ENCODE results near the gene SLC4A4.

Gene SLC4A4

DNA sequence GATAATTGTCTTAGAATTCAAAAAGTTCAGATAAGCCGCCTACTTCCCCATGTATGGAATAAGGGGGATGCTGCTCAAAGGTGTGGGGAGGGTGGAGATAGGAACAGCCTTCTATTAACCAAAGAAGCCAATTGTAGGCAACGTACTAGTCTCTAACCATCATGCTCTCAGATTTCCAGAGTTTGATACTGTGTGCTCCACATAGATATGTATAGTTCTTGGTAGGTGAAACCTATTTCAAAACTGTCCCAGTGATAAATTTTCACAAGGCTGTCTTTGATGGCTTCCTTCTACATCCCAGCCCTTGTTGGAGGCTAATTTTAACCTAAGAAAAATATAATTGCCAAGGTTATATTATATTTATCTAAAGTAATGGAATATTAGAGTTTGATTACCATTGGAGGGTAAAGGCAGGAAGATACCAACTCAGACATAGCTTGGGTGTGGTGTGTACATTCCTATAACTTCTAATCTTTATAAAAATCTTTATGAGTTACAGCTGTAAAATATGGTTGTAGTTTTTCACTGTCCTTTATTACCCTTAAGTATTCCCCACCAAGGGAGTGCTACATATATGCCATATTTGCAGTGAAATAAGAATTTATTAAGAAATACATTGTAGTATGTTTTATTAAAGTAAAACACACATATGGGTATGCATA lies 87.7 kb downstream of the SLC4A4 start:
- no peak for DNase-seq

DNA sequence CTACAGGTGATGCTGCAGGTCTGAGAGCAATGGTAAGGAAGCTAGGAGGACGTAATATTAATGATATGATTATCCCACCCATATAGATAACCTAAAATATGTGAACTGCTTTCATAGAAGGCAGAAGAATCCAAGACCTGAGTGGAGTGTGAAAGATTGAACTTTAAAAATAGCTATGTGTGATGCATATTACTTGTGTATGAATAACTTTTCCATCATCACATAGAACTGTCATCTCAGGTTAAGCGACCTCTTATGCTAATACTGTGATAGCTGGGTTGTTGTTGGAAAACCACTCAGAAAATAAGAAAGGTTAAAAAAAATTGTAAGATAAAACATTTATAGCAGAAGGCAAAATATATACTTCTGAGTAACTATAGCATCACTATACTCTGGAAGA lies 90.3 kb downstream of the SLC4A4 start:
- no peak for DNase-seq

DNA sequence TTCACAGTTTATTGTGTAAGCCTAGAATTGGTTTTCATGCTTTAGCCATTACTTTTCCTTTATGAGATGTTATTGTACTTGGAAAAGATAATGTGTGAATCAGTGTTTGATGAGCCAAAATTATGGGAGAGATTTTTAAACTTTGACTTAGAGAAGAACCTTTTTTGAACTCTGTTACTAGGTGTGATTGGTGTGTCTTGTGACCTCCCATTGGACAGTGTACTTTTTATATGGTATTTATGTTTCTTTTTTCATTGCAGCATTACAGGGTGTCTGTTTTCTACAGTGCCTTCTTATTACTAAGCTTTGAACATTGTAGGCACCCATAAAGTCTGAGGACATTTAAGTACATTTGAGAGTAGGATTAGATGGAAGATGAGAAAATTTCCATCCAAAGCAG lies 91.1 kb downstream of the SLC4A4 start:
- DNase-seq, result no peak

DNA sequence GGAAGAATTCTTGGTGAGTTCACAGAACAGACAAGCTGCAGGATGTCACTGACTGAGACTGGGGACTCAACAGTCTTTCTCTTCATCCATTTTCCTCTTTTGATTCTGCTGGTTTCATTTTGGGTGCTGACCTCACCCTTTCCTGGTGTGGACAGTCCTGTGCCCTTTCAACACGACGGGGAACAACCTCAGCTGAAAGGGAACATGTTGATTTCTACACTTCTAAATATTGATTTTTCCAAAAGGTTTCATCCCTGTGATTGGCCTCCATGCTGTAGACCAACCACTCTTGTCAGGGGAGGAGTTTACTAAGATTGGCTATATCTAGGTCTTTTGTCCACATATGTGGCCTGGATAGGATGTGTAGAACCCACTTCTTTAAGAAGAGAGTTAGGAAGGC lies 91.8 kb downstream of the SLC4A4 start:
- DNase-seq, result no peak

DNA sequence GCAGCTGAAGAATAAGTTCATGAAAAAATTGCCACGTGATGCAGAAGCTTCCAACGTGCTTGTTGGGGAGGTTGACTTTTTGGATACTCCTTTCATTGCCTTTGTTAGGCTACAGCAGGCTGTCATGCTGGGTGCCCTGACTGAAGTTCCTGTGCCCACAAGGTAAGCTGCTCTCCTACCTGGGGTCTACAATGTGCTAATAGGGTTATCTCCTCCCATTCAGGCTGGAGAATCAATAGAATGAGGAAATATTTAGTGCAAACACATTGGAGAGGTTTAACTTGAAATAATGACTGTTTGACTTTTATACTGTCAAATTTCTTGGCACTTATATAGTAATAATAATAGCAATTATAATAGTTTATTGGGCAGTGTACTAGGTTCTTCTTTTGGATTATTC lies 101.8 kb downstream of the SLC4A4 start:
- DNase-seq, result no peak

DNA sequence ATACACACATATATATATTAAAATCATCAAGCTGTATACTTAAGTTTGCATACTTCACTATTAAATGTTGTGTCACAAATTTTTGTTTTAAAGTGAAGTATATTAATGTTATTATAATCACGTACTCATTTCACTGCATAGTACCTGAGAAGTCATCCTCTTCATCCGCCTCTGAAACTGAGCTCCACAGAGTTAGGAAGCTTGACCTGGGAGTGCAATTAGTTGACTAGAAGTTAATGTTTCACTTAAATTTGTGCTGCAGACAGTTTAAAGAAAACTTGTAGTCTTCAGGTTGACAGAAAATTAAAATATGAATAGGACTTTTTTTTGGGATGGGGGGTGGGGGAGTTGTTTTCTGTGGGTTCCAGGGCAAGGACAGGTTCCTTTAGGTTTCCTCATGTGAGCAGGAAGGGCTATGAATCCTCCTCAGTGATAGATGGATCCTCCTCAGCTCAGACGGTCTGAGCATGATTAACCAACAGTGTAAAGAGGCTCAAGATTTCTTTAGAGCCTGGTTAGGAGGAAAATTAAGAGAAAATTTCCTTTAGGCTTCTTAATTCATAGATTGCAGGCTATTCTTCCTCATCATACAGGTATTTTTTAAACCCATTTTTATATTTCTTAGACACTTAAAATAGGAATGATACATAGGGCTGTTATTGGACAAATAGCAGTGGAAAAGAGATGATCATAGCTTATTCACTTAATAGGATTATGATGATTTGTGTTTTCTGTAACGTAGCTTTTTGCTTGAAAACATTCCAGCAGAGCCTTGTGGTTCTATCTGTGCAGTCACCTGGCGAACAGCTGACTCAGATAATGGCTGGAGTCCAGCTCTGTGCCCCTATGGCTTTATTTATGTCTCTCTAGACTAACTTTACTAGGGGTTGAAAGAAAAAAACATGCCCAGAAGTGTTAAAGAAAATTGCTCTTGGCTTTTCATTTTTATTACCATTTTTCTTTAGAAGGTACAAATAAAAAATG lies 102.7 kb downstream of the SLC4A4 start:
- DNase-seq, result no peak

DNA sequence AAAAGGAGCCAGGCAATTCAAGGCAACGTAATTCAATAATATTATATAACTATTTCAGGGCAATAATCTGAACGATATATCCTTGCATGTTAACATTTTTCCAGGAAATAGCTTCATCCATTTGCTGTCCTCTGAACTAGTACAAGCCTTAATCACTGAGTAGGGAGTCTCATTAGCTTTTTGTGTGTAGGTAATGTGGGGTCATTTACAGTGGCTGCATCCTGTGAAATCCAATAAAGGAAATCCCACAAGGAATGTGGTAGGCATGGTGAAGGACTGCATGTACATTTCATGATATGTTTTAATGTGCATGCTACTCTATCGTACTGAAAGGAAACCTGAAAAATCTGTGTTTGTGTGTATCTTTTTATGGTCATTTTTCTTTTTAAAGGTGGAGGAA lies 103.5 kb downstream of the SLC4A4 start:
- DNase-seq, result no peak

DNA sequence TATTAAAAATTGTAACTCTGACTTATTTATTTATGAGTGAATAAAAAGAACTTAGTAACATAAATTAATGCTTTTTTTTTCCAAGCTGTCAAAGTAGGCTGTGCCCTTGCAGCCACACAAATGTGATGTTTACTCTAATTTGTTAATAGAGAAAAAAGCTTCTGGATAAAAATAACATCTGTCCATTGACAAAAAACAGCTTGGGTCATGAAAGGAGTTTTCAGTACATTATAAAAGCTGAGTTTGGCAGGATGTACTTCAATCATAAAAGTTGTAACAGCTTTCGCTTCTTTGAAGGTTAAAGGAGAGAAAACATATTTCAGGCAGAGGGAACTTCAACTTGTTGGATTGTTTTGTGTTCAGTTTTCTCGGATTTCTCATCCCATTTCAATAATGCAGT lies 105.6 kb downstream of the SLC4A4 start:
- DNase-seq, result no peak

DNA sequence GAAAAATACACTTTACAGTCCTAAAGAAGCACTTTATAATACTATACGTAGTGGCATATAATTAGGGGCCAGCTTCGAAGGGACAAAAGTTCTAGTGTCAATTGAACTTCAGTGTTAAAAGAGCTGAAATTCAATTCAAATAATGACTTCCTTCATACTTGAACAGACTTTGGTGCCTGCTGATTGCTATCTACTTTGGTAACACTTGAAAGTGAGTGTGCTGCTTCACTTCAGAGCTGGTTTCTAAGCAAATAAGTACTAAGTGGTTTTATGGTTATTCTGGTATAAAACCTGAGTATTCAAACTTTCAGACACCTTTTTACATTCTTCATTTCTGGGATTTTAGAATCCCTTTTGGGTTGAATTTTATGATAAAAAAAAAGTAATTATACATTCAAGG lies 107.0 kb downstream of the SLC4A4 start:
- no peak for DNase-seq

DNA sequence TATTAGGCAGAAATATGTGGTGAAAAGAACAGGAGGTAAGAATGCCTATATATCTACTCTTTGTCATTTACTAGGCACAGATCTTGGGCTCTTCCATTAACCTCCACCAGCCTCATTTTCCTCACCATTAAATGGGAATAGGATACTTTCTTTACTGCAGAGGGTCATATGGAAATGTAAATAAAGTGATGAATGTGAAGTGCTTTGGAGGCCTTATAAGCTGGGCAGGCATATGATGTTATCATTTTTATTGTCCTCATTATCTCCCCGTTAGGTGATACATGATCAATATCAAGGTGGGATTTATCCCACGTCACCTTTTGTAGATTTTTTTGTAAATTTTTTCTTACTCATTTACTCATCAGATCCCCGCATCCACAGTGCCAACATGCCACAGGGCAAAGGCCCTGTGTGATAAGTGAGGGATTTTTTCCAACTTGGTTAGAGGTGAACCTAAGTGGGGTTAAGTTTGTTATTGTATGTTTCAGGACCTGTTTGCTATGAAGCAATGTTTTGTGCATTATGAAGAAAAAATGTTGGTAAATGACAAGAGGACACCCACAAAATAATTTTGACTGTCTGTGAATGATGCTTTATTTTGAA lies 107.8 kb downstream of the SLC4A4 start:
- DNase-seq, result no peak

DNA sequence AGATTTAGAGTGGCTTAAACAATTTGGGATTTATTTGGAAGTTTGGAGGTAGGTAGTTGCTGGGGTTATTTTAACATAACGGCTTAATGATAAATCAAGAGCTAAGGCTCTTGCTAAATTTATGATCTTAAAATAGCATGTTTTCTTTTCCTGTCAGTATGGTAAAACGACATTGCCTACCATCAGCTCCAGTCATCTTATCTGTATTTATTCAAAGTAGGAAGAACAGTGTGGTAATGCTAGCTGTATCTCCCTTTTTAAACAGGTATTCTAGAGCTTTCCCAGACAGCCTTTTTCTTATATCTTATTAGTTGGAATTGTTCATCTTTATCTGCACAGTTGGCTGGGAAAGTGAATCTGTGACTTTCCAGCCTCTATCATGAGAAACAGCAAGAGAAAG lies 110.2 kb downstream of the SLC4A4 start:
- no peak for DNase-seq

DNA sequence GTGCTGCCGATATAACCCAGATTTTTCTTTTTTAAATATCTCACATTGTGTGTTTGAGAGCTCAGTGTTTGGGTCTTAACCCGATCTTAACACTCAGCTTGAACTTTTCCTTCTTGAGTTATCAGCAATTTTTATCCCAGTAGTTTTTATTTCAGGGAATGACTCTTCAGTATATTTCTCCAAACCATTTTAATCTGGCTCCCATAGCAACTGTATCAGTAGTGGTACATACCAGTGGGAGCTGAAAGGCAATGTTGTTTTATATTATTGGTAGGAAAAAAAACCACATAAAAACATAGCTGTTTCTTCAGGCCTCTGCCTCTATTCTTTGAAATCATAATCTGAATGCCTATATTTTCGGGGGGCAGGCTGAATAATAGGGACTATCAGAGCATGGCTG lies 111.1 kb downstream of the SLC4A4 start:
- no peak for DNase-seq

DNA sequence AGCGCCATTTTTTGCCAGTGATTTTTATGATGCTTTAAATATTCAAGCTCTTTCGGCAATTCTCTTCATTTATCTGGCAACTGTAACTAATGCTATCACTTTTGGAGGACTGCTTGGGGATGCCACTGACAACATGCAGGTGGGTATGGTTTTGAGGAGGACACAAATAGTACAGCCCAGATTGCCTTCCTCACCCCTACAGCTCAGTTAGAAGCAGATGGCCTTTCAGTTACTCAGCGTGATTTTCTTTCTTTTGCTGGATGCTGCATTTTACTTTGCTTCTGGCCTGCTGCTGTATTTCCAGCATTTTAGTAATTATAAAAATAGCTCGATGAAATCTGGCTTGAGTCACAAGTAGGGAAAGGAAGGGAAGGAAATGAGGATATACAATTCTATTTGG lies 114.7 kb downstream of the SLC4A4 start:
- no peak for DNase-seq

DNA sequence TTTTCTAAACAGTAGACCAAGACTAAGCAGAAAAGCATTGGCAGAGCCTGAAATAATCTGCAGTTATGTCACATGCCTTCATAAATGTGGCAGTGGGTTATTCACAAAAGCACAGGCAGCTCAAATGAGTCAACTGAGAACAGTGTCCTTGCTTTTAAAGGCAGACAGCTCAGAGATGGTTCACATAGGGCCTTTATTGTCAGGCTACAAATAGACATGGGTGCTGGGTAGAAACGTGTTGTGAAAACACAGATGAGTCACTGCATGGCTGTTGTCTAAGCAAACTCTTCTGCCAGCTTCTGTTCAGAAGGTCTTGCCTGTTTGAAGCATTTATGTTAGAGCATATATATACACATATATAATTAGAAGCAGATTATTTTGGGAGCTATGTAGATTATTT lies 118.0 kb downstream of the SLC4A4 start:
- no peak for DNase-seq

DNA sequence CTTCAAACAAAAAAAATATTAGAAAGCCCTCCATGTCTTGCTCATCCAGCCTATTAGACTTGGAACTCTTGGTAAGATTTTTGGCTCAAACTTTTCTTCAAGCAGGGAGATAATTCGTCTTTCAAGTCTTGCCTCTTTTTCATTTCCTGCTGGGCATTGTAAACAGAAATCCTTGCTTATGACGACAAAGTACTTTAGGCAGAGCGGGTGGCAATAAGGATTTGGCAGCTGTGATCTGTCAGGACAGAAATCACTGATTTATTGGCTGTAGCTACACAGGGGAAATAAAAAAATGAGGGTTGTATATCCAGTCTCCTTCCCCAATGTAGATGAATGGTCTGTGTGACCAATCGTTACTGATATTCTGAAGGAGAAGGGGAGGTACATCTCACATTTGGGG lies 121.6 kb downstream of the SLC4A4 start:
- DNase-seq, result no peak

DNA sequence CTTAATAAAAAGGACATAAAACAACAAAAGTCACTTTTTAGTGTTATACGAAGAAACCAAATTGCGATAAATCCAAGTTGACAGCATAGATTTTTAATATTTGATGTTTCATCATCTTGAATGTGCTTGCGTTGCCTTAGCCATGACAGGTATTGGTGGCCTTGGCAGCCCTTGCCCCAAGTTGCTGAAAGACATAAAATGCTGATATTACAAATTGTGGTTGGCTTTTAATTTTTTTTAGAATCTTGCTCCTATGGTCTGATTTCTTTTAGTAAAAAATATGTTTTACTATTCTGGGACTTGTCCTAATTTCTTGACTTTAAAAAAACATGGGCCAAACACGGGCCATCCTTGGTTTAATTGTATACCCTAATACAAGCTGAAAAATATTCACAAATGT lies 122.6 kb downstream of the SLC4A4 start:
- DNase-seq, result no peak

DNA sequence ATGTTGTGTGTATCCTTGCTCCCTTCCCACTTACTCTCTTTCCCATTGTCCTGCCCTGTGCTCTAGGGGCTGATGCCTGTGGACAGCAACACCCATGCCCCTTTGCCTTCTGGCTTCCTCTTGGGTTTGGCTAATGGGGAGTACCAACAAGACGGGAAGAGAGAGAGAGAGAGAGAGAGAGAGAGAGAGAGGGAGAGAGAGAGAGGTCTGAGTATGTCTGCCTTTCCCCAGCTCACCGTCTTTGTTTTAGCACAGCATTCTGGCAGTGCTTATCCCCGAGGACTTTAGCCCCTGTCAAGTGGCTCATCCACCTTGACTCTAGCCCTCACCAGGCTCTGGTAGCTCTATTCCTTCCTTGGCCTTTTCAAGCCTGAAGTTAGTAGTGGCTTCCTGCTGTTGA lies 128.0 kb downstream of the SLC4A4 start:
- no peak for DNase-seq

DNA sequence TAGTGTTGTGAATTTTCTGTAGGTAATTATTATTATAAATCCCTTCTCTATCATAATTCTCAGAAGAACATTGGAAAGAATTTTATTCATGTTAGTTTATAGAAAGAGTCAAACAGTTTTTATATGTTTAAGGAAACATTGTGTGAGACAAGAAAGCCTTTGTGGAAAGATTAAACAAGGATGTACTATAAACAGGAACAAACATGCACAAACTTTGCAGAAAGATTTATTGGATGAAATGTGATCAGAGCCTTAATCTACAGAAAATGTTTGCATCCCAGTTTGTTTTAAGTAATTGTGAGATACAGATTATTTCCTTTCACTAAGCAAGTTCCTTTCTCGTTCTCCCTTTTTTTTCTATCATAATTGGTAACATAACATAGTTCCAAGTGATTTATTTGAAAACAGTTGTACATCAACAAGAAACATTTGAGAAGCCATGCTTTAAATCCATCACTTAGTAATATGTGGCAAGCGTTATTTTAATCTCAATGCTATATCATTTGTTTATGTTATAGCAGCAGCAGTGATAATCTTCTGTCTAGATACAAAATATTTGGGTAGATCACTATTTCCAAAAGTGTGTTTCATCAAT lies 129.4 kb downstream of the SLC4A4 start:
- DNase-seq, result no peak

DNA sequence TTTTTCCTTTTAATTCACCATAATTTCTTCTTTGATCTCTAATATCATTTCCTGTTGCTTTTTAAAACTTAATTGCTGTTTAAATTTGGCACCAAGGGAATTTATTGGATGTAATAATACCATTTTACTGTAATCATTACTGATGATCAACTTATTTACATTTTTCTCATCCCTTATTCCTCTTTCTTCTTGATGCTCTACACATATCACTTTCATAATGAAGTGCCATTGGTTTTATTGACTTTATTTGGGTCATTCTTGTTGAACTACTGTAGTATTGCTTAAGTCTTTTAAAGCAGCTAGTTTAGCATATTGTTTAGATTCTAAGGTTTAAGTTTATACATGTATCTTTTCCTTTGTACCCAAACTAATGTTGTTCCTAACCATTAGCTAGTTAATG lies 130.7 kb downstream of the SLC4A4 start:
- no peak for DNase-seq

DNA sequence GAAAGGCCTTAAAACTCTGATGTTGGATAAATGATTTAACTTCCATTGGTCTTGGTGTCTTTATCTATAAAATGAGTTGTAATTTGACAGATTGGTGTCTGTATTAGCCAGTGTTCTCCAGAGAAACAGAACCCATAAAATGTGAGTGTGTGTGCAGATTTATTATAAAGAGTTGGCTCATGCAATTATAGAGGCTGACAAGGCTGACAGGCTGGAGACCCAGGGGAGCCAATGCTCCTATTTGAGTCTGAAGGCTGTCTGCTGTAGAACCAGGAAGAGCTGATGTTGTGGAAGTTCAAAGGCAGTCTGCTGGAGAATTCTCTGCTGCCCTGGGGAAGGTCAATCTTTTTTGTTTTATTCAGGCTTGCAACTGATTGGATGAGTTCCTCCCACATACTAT lies 131.7 kb downstream of the SLC4A4 start:
- no peak for DNase-seq

DNA sequence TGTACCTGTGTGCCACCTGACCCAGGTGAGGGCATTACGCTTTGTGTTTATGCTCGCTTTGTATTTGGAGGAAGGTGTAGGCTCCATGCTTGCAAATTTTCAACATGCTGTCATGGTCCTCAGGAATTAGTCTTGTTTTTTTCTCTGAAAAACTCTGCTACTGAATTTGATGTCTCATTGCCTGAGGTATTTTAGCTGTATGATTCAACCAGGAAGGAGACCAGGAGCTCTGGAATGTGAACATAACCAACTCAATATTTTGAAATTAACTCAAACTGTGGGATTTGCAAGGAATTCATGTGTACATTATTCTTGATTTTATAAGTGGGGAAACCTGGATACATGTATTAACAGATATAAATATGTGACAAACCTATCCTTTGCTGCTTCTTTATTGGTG lies 134.1 kb downstream of the SLC4A4 start:
- DNase-seq, result no peak

DNA sequence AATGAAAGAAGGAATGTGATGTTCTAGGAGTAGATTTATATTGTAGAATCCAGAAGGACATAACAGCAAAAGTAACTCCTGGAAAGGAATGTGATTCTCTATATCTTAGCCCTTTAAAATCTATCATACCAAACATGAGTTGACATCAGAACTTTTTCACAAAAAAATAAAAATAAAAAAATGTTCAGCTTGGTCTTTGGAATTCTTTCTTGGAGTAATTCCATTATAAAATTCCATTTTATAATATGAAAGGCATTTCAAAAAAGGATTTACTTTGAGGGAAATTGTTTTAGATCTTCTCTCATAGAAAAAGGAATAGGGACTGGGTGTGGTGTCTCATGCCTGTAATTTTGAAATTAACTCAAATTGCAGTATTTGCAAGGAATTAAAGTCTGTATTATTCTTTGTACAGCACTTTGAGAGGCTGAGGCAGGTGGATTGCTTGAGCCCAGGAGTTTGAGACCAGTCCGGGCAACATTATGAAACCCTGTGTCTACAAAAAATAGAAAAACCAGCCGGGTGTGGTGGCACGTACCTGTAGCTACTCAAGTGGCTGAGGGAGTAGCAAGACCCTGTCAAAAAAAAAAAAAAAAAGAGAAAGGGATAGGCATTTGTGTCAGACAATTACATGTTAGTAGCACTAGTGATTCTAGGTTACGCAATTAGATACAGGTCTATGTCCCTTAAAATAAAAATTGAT lies 134.9 kb downstream of the SLC4A4 start:
- no peak for DNase-seq

DNA sequence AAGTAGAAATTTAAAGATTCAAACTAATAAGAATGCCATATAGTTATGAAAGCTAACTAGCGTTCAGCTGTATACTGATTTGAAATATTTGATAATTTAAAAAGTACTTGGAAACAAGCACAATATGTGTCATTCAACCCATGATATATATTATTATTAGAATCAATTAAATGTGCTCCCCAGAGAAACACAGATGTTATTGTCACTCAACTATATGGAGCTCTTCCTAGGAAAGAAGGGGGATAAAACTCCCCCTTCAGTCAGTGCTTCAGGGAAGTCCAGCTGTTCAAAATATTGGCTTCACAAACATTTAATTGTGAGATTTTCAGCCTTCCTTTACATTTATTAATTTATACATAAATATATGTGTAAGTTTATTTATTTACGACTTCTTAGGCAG lies 135.9 kb downstream of the SLC4A4 start:
- no peak for DNase-seq

Data from femur (tissue), 1 donor.